Femur (tissue), 1 donor: ENCODE data around the gene APPBP2.
"Not testable (repeated sequence)": the region's sequence is repeated elsewhere in the genome, so short reads cannot be mapped to it uniquely, and the experiment has no call there.

Experiments used
- DNase-seq: peaks from one replicate; pipeline ENCODE4 v3.0.0-alpha.2; 2017

APPBP2 gene

DNA sequence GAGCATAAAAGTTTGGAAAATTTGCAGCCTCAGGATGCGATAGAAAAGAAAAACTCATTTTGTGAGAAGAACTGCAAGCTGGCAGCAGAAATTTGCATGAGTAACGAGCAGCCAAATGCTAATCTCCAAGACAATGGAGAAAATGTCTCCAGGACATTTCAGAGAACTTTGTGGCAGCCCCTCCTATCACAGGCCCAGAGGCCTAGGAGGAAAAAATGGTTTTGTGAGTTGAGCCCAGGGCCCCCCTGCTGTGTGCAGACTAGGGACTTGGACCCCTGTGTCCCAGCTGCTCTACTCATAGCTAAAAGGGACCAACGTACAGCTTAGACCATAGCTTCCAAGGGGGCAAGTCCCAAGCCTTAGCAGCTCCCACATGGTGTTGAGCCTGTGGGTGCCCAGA is 34.3 kb downstream of the APPBP2 start:
- DNase-seq, result no peak

DNA sequence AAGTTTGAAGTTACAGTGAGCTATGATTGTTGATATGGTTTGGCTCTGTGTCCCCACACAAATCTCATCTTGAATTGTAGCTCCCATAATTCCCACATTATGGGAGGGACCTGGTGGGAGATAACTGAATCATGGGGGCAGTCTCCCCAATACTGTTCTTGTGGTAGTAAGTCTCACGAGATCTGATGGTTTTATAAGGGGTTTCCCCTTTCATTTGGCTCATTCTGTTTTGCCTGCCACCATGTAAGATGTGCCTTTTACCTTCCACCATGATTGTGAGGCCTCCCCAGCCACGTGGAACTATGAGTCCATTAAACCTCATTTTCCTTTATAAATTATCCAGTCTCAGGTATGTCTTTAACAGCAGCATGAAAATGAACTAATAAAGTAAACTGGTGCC is 35.4 kb downstream of the APPBP2 start:
- DNase-seq, result not testable (repeated sequence)

DNA sequence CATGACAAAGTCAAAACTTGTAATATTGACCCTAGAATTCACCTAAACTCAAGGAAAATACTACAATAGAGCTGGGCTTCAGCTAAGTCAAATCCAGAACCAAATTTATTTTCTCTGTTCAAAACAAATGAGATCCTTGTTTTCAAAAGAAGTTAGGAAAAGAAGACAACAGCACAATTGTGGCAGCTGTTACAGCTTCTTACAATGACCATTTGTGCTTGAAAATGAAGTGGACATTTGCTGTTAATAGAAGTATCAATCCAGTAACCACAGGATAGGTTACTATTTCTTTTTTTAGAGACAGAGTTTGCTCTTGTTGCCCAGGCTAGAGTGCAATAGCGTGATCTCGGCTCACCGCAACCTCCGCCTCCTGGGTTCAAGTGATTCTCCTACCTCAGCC is 44.4 kb downstream of the APPBP2 start:
- DNase-seq, result no peak

DNA sequence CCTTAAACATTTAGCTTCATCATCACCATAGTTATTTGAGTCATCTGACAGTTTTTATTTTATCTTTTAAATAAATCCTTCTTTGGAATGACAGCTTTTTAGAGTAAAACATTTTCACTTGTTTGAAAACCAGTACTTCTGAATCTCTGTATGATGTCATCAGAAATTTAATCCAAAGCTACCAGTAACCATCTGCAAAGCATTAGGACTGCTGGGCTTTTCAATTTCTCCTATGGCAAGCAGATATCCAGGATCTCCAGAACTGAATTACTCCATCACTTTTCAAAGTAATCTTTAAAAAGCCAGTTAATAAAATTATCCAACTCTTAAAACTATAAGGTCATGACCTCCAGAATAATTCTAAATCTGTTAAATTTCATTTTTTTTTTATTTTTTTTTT is 52.3 kb downstream of the APPBP2 start:
- no peak for DNase-seq

DNA sequence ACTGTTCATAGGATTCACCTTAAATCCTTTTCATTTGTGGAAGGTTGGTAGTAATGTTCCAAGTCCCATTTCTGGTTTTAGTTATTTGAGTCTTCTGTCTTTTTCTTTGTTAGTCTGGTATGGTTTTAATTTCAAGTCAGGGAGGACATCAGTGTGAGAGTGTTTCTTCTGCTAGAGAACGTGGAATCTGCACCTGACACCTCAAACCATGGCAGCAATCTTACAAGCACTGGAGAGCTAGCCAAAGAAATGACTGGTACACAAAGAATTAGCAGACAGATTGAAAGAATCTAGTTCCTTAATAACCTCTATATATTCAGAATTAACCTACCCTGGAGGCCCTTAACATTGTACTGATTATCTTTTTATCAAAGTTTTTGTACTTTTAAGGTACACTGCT is 53.6 kb downstream of the APPBP2 start:
- no peak for DNase-seq

GRCh38 chr17:60471451-60471850 is 54.6 kb downstream of the APPBP2 start:
- no peak for DNase-seq

DNA sequence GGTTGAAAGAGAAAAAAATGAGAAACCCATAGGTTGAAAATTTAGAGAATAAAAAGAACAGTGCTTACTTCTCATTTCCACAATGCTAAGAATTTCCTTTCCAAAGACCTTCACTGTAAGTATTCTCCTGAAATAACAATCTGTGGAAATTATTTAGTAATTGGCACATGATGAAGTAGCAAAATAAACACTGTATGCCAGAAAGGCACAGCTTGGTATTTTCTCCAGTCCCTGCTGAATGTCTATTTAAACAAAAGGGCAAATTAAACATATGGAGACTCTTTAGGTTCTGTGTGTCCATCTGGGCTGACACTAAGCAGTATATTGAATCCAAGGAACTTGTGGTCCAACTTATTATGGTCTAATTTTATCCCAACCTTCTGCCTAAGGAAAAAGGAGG is 57.7 kb downstream of the APPBP2 start:
- DNase-seq, result no peak

DNA sequence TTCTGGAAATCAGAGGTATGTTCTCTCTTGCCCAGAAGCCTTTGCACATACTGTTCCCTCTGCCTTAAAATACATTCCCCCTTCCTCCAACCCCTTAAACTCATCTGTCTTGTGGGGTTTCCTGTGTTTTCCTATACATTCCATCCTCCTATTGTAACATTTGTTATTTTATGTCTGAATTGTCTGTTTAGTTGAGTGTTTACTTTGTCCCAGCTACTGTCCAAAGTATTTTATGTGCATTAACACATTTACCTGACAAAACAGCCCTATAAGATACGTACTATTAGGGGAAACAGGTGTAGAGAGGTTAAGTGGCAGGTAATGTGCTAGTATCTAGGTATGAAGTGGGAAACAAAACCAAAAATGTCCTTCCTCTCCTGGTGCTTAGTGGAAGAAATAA is 61.7 kb downstream of the APPBP2 start:
- DNase-seq, result no peak

- DNase-seq, result no peak
These were observed 62.7 kb downstream of the APPBP2 start for GRCh38 chr17:60463157-60463835.

GRCh38 chr17:60461584-60461983 is 64.5 kb downstream of the APPBP2 start:
- DNase-seq, result no peak

DNA sequence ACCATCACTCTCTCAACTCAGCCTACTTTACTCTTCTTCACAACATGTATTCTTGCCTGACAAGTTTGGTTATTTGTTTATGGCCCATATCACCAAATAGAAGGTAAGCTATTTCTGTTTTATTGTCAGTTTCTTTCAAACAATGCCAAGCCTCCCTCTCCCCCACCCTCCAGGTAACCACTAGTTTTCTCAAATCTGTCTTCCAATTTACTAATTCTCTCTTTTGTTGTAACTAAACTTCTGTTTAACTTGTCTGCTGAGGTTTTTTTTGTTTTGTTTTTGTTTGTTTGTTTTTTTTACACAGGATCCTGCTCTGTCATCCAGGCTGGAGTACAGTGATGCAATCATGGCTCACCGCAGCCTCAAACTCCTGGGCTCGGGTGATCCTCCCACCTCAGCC is 68.9 kb downstream of the APPBP2 start:
- no peak for DNase-seq

GRCh38 chr17:60455378-60455777 is 70.7 kb downstream of the APPBP2 start:
- DNase-seq, result no peak

- DNase-seq, result no peak
These were observed 74.1 kb downstream of the APPBP2 start for GRCh38 chr17:60451965-60452364.

- DNase-seq, result no peak
These were observed 75.0 kb downstream of the APPBP2 start for GRCh38 chr17:60451071-60451470.

GRCh38 chr17:60447375-60447774 is 78.7 kb downstream of the APPBP2 start:
- DNase-seq, result no peak

GRCh38 chr17:60445144-60445543 is 80.9 kb downstream of the APPBP2 start:
- DNase-seq, result no peak

DNA sequence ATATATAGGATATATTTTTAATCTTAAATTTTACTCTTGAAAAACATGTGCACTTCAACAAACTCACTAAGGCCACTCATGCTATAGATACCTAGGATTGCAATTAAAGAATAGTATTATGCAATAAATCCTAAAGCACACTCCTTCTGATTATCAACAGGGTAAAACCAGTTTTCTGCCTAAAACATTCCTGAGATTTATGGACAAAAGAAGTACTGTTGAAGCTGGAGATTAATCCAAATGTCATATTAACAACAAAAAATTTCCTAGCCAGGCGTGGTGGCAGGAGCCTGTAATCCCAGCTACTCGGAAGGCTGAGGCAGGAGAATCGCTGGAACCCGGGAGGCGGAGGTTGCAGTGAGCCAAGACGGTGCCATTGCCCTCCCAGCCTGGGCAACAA is 82.3 kb downstream of the APPBP2 start:
- no peak for DNase-seq

- no peak for DNase-seq
These were observed 83.5 kb downstream of the APPBP2 start for GRCh38 chr17:60442271-60443173.

- DNase-seq, result no peak
These were observed 86.5 kb downstream of the APPBP2 start for GRCh38 chr17:60439501-60439900.

DNA sequence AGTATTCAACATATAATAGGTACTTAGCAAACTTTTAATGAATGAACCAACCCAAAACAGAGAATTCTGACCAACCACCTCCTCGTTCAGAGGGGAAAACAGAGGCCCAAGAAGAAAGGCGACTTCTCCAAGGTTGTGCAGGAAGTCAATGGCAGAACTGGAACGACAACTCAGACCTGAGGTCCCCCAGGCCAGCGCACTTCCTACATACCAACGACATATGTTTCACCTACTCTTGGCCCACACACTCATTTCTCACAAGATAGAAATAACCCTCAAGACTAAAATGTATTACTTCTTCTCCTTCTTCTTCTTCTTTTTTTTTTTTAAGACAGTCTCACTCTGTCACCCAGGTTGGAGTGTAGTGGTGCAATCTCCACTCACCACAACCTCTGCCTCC is 89.4 kb downstream of the APPBP2 start:
- DNase-seq, result no peak

DNA sequence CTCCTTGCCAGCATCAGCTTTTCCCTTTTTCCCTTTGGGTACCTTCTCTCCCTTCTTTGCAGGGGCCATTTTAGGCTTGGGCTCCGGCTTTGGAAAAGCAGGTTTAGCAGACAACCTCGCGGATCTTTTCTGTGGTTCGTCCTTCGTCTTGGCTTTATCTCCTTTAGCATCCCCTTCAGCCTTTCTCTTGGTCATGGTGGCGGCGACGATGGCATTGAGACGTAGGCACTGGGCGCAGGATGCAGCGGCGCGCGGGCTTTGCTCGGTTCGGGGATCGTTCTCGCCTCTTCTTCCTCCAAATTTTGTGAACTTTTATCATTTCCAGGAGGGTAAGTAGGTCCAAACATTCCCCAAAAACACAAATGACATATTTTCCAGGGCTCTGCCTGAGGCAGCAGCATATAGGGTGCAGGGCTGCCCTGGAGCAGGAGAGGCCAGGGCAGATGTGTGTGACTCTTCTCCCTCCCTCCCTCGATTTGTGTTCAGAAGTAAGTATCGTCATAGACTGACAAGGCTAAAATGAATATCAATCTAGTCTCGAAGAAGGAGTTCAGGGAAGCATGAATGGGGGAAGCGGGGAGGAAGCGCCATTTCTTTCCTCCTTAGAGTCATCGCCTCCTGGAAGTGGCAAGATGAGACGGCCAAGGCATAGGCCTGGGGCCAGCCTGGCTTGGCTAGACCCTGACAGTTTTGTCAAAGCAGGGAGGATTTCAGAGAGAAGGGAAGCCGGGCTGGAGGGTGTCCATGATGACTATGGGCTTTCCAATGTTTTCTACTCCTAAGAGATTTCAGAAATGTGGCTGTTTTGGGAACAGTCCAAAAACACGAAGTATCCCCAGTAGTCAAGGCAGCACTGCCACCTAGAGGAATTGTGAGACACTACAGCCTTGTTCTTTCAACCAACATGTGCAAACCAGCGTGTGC is 90.5 kb downstream of the APPBP2 start:
- peak; percentile 84 for DNase-seq

DNA sequence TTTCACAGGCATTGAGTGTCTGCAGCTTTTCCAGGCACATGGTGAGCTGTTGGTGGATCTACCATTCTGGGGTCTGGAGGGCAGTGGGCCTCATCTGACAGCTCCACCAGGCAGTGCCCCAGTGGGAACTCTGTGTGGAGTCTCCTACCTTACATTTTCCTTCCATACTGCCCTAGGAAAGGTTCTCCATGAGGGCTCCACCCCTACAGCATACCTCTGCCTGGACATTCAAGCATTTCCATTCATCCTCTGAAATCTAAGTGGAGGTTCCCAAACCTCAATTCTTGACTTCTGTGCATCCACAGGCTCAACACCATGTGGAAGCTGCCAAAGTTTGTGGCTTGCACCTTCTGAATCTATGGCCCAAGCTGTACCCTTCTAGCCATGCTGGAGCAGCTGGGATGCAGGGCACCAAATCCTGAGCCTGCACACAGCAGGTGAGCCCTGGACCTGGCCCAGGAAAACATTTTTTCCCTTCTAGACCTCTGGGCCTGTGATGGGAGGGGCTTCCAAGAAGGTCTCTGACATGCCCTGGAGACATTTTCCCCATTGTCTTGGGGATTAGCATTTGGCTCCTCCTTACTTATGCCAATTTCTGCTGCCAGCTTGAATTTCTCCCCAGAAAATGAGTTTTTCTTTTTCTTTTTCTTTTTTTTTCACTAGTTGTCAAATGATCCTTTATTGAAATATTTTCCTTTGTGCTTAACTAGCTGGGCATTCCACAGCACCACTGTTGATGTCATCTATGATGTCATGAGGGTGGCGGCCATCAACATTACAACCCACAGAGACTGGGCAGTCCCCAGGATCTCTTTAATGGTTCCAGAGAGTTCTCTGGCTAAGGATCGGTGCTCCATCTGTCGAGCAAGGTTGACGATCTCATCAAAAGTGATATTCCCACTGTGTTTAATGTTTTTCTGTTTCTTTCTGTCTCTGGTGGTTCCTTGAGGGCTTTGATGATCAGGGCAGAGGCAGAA is 92.7 kb downstream of the APPBP2 start:
- not testable (repeated sequence) for DNase-seq
